ENCODE data around the gene TDO2.
"Not testable (repeated sequence)": the region's sequence is repeated elsewhere in the genome, so short reads cannot be mapped to it uniquely, and the experiment has no call there.

DNA sequence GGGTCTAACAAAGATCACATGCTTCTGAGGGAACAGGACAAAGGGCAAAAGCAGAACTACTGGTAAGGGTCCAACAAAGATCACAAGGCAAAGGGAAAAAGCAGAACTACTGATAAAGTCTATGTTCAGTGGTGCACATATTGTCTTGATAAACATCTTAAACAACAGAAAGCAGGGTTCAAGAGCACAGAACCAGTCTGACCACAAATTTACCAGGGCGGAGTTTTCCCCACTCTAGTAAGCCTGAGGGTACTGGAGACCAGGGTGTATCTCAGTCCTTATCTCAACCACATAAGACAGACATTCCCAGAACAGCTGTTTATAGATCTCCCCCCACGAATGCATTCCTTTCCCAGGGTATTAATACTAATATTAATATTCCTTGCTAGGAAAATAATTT lies 5.1 kb upstream of the TDO2 start:
- TF ChIP-seq CTCF (IDR thresholded peaks at IDR 0.05; ENCODE audit: poor library complexity); EZH2phosphoT487 (IDR thresholded peaks at IDR 0.05; ENCODE audit: low read depth, severe bottlenecking, unreplicated experiment): not testable (repeated sequence)
